K562 (cell line): ENCODE data around the gene GMEB2. TPM values are rescaled to one million over a fixed set of nuclear protein-coding genes. Genes with fewer than 3 reads are reported as not detected.

Source experiments
- ATAC-seq: fragments of 200-7000 bp; cut with Tn5 transposase; 3 replicates; pipeline ENCODE4 v1.9.1; 2020; ENCODE audit warnings: moderate library complexity
- BruUV-seq: library from RNA; stranded (reverse); fragments of 400-500 nt; replicated peaks from 2 replicates; lab custom pipeline; 2021; lab: Mats Ljungman, UMichigan
- CTCF ChIA-PET: fragments of 300-600 bp; formaldehyde crosslinking; extraction: SDS; loops from one replicate; lab custom pipeline; 2021; ENCODE audit warnings: low intra/inter-chr PET ratio; lab: Yijun Ruan, JAX
- POLR2A ChIA-PET: fragments of 300-600, 350-650 bp; sonication (Branson Sonifier 250); formaldehyde crosslinking; extraction: SDS; loops from one replicate; lab custom pipeline; 2021; ENCODE audit warnings: antibody characterized with exemption, inconsistent platforms; lab: Yijun Ruan, JAX
- DNase-seq, 4 experiments: peaks; one replicate each; pipeline versions ENCODE4 v3.0.0 to v3.0.0-alpha.2; 2011 to 2018; ENCODE audit warnings: low spot score in 3 of 4, mixed read lengths in 3 of 4; ENCODE audit errors: extremely low read depth in 1 of 4
- FAIRE-seq: peaks from 2 replicates; lab custom pipeline; 2011; peaks lifted over from hg19 to GRCh38; lab: Jason Lieb, UNC
- H2AFZ ChIP-seq: 2 replicates; pipeline ENCODE4 v1.6.0; 2011; ENCODE audit warnings: low read depth, low read length, control low read depth, inconsistent platforms
- H3K27ac ChIP-seq: fragments of 200-600 bp; 3 replicates; pipeline ENCODE4 v1.8.0; 2011; ENCODE audit warnings: low read depth, mild to moderate bottlenecking, control low read depth, inconsistent platforms, low read length, moderate library complexity, mixed read lengths; ENCODE audit errors: extremely low read depth
- H3K27me3 ChIP-seq, 2 experiments: fragments of 300-600 bp in 1 of 2; 2 replicates in 1 of 2; 3 replicates in 1 of 2; pipeline versions ENCODE4 v1.6.0 to v1.8.0; 2011; ENCODE audit warnings: inconsistent platforms in 2 of 2, low read length in 2 of 2, mild to moderate bottlenecking in 1 of 2, mixed read lengths in 1 of 2, moderate library complexity in 1 of 2; ENCODE audit not compliant: control insufficient read depth in 2 of 2, insufficient read depth in 2 of 2
- H3K36me3 ChIP-seq: fragments of 300-600 bp; 3 replicates; pipeline ENCODE4 v1.8.0; 2011; ENCODE audit warnings: mild to moderate bottlenecking, low read length, inconsistent platforms; ENCODE audit not compliant: control insufficient read depth, insufficient read depth
- H3K4me1 ChIP-seq, 2 experiments: fragments of 200-600 bp in 1 of 2; replicated peaks in 1 of 2; 2 replicates in 1 of 2; 3 replicates in 1 of 2; pipeline versions ENCODE4 v1.5.1 to v1.8.0; 2011; ENCODE audit warnings: inconsistent platforms in 2 of 2, low read length in 2 of 2, mild to moderate bottlenecking in 1 of 2, mixed read lengths in 1 of 2, moderate library complexity in 1 of 2; ENCODE audit not compliant: control insufficient read depth in 2 of 2, insufficient read depth in 2 of 2
- H3K4me2 ChIP-seq: 2 replicates; pipeline ENCODE4 v1.6.1; 2011; ENCODE audit warnings: low read length, control low read depth, inconsistent platforms, mixed read lengths; ENCODE audit not compliant: insufficient read depth
- H3K4me3 ChIP-seq: fragments of 200-600 bp; sonication (generic), shearing (Covaris generic); 2 replicates; pipeline ENCODE4 v1.5.1; 2016; ENCODE audit warnings: control low read depth, inconsistent platforms
- H3K79me2 ChIP-seq: fragments of 200-600 bp; 3 replicates; pipeline ENCODE4 v1.8.0; 2011; ENCODE audit warnings: low read length, inconsistent platforms; ENCODE audit not compliant: control insufficient read depth, insufficient read depth
- H3K9ac ChIP-seq, 2 experiments: 2 replicates each; pipeline versions ENCODE4 v1.6.0 to v1.6.1; 2011; ENCODE audit warnings: low read depth in 2 of 2, low read length in 2 of 2, control low read depth in 1 of 2, inconsistent platforms in 1 of 2, mild to moderate bottlenecking in 1 of 2, mixed read lengths in 1 of 2; ENCODE audit not compliant: insufficient read depth in 1 of 2
- H3K9me1 ChIP-seq: one replicate; pipeline ENCODE4 v1.6.0; 2011; ENCODE audit warnings: inconsistent platforms, mild to moderate bottlenecking, low read length, moderate library complexity; ENCODE audit not compliant: control insufficient read depth, insufficient read depth
- H3K9me3 ChIP-seq: replicated peaks from 2 replicates; pipeline ENCODE4 v1.5.1; 2011; ENCODE audit warnings: low read depth, low read length, inconsistent platforms; ENCODE audit not compliant: control insufficient read depth, insufficient read depth
- H4K20me1 ChIP-seq: replicated peaks from 2 replicates; pipeline ENCODE4 v1.6.1; 2011; ENCODE audit warnings: low read length, inconsistent platforms, mixed read lengths; ENCODE audit not compliant: control insufficient read depth, insufficient read depth
- JUNB ChIP-seq: fragments of 450-650 bp; formaldehyde crosslinking; conservative IDR thresholded peaks from 2 replicates; pipeline ENCODE4 v1.4.0; 2020; ENCODE audit warnings: mild to moderate bottlenecking
- POLR2G ChIP-seq: fragments of 200-400 bp; formaldehyde crosslinking; IDR thresholded peaks from 2 replicates; pipeline ENCODE4 v1.6.1; 2017; ENCODE audit warnings: low read depth, mild to moderate bottlenecking, antibody characterized with exemption, low read length, moderate library complexity
- WGBS: fragments of 100-300 bp; shearing (Covaris generic); methylation state at CpG from one replicate; pipeline ENCODE4 v1.1.6; 2016; ENCODE audit warnings: low coverage, mixed read lengths; ENCODE audit not compliant: insufficient coverage; ENCODE audit errors: missing lambda C conversion rate; 5-methylcytosine and 5-hydroxymethylcytosine counted together
- in situ Hi-C: fragments of 300-500 bp; cut with MboI; formaldehyde crosslinking; loops from 4 replicates; pipeline ENCODE4 v1.15.0; 2018; ENCODE audit warnings: inconsistent platforms, mixed read lengths
- intact Hi-C: fragments of 100-400 bp; cut with micrococcal nuclease; formaldehyde crosslinking; loops from 2 replicates; pipeline ENCODE4 v1.14.2; 2022
- polyA plus RNA-seq, 8 experiments: library from polyadenylated mRNA; depleted of rRNA in 4 of 8; stranded (reverse) in 5 of 8; unstranded in 3 of 8; fragments of >200 nt; fragmentation: Nextera tagmentation in 2 of 8; fragmentation: Illumina TruSeq in 1 of 8; extraction: Ambion mirVana in 2 of 8; extraction: Trizol in 1 of 8; gene quantifications; 2 replicates each; pipeline versions ENCODE4 v1.2.1 to v1.2.3, GENCODE V29; 2011 to 2014; ENCODE audit warnings: inconsistent platforms in 1 of 8, missing spikeins in 1 of 8
- total RNA-seq, 7 experiments: library from RNA; depleted of rRNA in 6 of 7; stranded (reverse); fragments of >200 nt in 6 of 7; fragmentation: Illumina TruSeq in 2 of 7; extraction: Trizol in 2 of 7; gene quantifications; 2 replicates each; pipeline versions ENCODE4 v1.2.1 to v1.2.3, GENCODE V29; 2011 to 2021; ENCODE audit warnings: low replicate concordance in 1 of 7
- TF ChIP-seq, protein P1 (sequence below): sonication (generic); formaldehyde crosslinking; IDR thresholded peaks from 2 replicates; pipeline ENCODE4 v1.8.0; 2022; ENCODE audit warnings: missing genetic modification reagents, mild to moderate bottlenecking, moderate library complexity, borderline replicate concordance

Gene GMEB2
- total and polyA plus RNA-seq, 9 of the 15 experiments (the other 6 are each of a cell fraction or from before 2014, with no cell fraction given): 0.03 to 13.9 (median 6.3) TPM

DNA sequence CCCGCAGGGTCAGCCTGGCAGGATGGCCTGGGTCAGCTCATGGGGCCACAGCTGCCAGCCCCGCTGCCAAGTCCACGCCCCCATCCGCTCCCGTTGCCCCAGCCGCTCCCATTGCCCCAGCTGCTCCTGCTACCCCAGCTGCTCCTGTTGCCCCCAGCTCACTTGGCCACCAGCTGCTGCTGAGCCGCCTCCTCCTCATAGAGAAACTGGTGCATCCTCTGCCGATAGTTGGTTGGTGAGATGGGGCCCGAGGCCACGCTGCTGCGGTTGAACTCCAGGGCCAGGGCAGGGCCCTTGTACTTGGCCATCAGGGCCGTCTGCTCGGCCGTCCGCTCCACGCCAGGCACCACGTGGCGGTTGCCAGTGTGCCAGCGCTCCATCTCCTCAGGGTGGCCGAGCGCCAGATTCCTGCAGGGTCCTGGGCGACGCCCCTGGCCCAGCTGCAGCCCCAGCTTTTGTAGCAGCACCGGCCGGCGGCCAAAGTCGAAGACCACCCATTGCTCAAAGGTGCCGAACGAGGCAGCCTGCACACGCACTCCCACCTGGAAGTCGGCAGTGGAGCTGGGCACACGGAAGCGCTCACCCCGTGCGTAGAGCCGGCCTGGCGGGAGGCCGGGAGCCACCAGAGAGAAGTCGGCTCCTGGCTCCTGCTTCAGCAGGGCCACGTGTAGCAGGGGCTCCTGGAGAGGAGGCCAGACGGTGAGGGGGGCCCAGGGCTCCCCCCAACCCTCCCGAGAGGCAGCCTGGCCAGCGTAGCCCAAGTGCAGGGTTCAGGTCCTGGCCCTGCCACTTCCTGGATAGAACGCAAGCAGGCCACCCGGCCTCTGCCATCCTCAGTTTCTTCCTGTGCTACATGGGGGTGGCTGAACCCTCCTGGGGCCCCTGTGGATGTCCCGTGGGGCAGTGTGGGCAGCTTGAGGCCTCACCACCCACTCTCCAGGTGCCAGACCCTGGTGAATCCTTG lies 57.6 kb downstream of the GMEB2 start:
- no peak overlapping the region for H2AFZ ChIP-seq
- H3K9me3 ChIP-seq: no peaks in the 10 kb centered on the region
- intact Hi-C loops (no loop called here), in situ Hi-C loops (no loop called here)
- no peak for DNase-seq
- TF ChIP-seq JUNB (no peak), POLR2G (peak; percentile 58)
- TF ChIP-seq, protein P1, sequence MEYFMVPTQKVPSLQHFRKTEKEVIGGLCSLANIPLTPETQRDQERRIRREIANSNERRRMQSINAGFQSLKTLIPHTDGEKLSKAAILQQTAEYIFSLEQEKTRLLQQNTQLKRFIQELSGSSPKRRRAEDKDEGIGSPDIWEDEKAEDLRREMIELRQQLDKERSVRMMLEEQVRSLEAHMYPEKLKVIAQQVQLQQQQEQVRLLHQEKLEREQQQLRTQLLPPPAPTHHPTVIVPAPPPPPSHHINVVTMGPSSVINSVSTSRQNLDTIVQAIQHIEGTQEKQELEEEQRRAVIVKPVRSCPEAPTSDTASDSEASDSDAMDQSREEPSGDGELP (CRISPR knock-in tag): 0 out of 2 replicates have a peak, but pooled peaks have one; percentile 3
- no peak overlapping the region for H3K9ac ChIP-seq
- peaks cover 0 to 17% of the 10 kb centered on the region in 2 experiments; a peak in 2 of 5 replicates for H3K27me3 ChIP-seq
- CTCF ChIA-PET: no interaction called here
- POLR2A ChIA-PET: interaction anchor here (0.6 to 2.3 kb wide), 8 partner anchors 8 to 582 kb away, joined by 3 to 7 read pairs (median 4); partner anchors contain the start of gene FNDC11
- H3K27ac ChIP-seq: no peak overlapping the region
- WGBS: 58% methylated on average over 28 of the region's 46 CpGs
- no peak overlapping the region for H3K4me3 ChIP-seq
- BruUV-seq: no TSS peak
- H3K79me2 ChIP-seq: no peaks in the 10 kb centered on the region
- no peak for ATAC-seq
- H4K20me1 ChIP-seq: peaks cover 3% of the 10 kb centered on the region; the same call in 1 of the 2 replicates
- no peak overlapping the region for H3K4me2 ChIP-seq
- FAIRE-seq: no peak
- H3K4me1 ChIP-seq: peaks cover under 1 to 89% of the 10 kb centered on the region in 2 experiments; a peak in 4 of 5 replicates
- peaks cover 3% of the 10 kb centered on the region for H3K9me1 ChIP-seq
- no peaks in the 10 kb centered on the region for H3K36me3 ChIP-seq
